Lung (tissue), 12 donors: Measurements from ENCODE around the gene LHPP. TPM values are rescaled to one million over a fixed set of nuclear protein-coding genes. Genes with fewer than 3 reads are reported as not detected.

Experiments
- ATAC-seq: fragments of 200-7000 bp; cut with Tn5 transposase; one replicate; pipeline ENCODE4 v1.9.1; 2020; ENCODE audit warnings: moderate number of reproducible peaks; ENCODE audit not compliant: insufficient read depth, low FRiP score
- DNase-seq, 3 donors: peaks; one replicate each; pipeline ENCODE4 v3.0.0-alpha.2; 2013 to 2017
- H3K27ac ChIP-seq, 2 donors: one replicate each; pipeline ENCODE4 v1.5.1; 2013; ENCODE audit warnings: mild to moderate bottlenecking in 2 of 2, moderate library complexity in 2 of 2, control low read depth in 1 of 2, inconsistent platforms in 1 of 2, low read depth in 1 of 2, low read length in 1 of 2
- H3K27me3 ChIP-seq, 3 donors: one replicate each; pipeline ENCODE4 v1.5.1; 2013; ENCODE audit warnings: low read length in 2 of 3; ENCODE audit not compliant: control insufficient read depth in 3 of 3, insufficient read depth in 3 of 3
- H3K36me3 ChIP-seq, 4 donors: one replicate each; pipeline ENCODE4 v1.5.1; 2013; ENCODE audit warnings: low read length in 4 of 4, mild to moderate bottlenecking in 1 of 4, moderate library complexity in 1 of 4; ENCODE audit not compliant: control insufficient read depth in 4 of 4, insufficient read depth in 4 of 4
- H3K4me1 ChIP-seq, 5 donors: one replicate each; pipeline ENCODE4 v1.5.1; 2013; ENCODE audit warnings: low read length in 5 of 5, mild to moderate bottlenecking in 2 of 5, moderate library complexity in 1 of 5; ENCODE audit not compliant: control insufficient read depth in 5 of 5, insufficient read depth in 5 of 5
- H3K4me3 ChIP-seq: one replicate; pipeline ENCODE4 v1.5.1; 2013; ENCODE audit warnings: mild to moderate bottlenecking, control low read depth, moderate library complexity
- H3K9ac ChIP-seq, 2 donors: one replicate each; pipeline ENCODE4 v1.5.1; 2013; ENCODE audit warnings: low read length in 2 of 2, control low read depth in 1 of 2; ENCODE audit not compliant: insufficient read depth in 1 of 2
- H3K9me3 ChIP-seq, 4 donors: one replicate each; pipeline ENCODE4 v1.5.1; 2013; ENCODE audit warnings: low read length in 3 of 4, mild to moderate bottlenecking in 1 of 4, moderate library complexity in 1 of 4; ENCODE audit not compliant: control insufficient read depth in 4 of 4, insufficient read depth in 3 of 4
- WGBS, 2 donors: extraction: QIAGEN DNeasy Blood & Tissue Kit; methylation state at CpG; one replicate each; pipeline ENCODE4 v1.1.7; 2013; 5-methylcytosine and 5-hydroxymethylcytosine counted together
- polyA plus RNA-seq, 2 donors: library from polyadenylated mRNA; stranded (reverse); fragments of 200-250 nt; gene quantifications; one replicate each; pipeline ENCODE4 v1.2.1, GENCODE V29; 2013
- total RNA-seq, 2 donors: library from RNA; depleted of rRNA in 1 of 2; stranded (reverse); fragments of >200 nt in 1 of 2; gene quantifications; one replicate each; pipeline ENCODE4 v1.2.1, GENCODE V29; 2014 to 2021
- TF ChIP-seq, protein P1 (sequence below): IDR thresholded peaks from 2 replicates; pipeline ENCODE4 v1.5.1; 2012; ENCODE audit warnings: mild to moderate bottlenecking; ENCODE audit errors: control extremely low read depth, extremely low read depth
- donor health status: control.
- donor health status: control.
- donor health status: Bipolar disorder and iron deficiency.
- donor health status: healthy.
- donor health status: DM: yes; HTN: yes; CAD: no.

Gene LHPP
- total and polyA plus RNA-seq, 4 donors = 7.1 to 18.6 (median 14.8) TPM

DNA sequence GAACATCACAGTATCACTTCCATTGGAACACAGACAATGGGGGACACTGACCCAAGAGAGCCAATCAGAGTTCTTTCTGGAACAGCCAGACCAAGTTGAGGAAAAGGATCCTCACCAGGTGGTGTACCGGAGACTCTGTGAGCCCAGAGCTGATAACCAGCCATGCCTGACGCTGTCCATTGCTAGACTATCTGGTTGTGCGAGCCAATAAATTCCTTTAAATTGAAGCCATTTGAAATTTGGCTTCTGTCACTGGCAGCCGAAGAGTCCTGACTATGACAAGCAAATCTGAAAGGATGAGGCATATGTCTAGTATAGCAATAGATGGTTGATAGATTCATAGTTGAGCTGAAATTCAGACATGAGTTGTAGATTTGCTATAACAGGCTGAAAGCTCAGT is 3.1 kb upstream of the LHPP start:
- Histone ChIP-seq H3K9ac (no peak overlapping the region), H3K9me3 (no peaks in the 10 kb centered on the region), H3K27ac (no peak overlapping the region), H3K4me1 (peaks cover 0 to 4% (median 0%) of the 10 kb centered on the region in 5 donors), H3K4me3 (no peak overlapping the region), H3K27me3 (peaks cover 3 to 30% (median 27%) of the 10 kb centered on the region in 3 donors), H3K36me3 (no peaks in the 10 kb centered on the region)
- no peak for ATAC-seq
- TF ChIP-seq, protein P1, sequence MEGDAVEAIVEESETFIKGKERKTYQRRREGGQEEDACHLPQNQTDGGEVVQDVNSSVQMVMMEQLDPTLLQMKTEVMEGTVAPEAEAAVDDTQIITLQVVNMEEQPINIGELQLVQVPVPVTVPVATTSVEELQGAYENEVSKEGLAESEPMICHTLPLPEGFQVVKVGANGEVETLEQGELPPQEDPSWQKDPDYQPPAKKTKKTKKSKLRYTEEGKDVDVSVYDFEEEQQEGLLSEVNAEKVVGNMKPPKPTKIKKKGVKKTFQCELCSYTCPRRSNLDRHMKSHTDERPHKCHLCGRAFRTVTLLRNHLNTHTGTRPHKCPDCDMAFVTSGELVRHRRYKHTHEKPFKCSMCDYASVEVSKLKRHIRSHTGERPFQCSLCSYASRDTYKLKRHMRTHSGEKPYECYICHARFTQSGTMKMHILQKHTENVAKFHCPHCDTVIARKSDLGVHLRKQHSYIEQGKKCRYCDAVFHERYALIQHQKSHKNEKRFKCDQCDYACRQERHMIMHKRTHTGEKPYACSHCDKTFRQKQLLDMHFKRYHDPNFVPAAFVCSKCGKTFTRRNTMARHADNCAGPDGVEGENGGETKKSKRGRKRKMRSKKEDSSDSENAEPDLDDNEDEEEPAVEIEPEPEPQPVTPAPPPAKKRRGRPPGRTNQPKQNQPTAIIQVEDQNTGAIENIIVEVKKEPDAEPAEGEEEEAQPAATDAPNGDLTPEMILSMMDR = no peak
- 94 to 96% methylated on average over 4 of the region's 4 CpGs for whole genome bisulfite sequencing, 2 donors
- DNase-seq = no peak

DNA sequence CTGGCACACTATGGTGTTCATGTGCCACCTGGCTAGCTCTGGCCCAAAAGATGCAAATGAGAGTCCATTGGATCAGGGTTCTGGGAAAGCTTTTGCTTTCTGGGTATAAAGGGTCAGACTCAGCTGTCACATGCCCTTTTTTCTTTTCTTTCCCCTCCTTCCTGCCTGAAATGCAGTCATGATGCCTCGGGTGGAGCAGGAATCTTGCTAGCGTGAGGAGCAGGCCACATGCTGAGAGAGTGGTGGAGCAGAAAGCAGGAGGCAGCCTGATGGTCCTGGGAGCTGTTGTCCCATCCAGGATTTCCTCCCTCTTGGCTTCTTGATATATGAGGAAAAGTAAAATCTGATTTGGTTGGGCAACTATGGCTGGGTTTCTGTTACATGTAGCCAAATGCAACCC is 2.7 kb upstream of the LHPP start:
- H3K27me3 ChIP-seq = peaks cover 3 to 26% (median 23%) of the 10 kb centered on the region in 3 donors
- no peak overlapping the region for H3K27ac ChIP-seq
- no peaks in the 10 kb centered on the region for H3K36me3 ChIP-seq
- H3K9ac ChIP-seq = no peak overlapping the region
- WGBS, 2 donors = 70 to 75% methylated on average over 2 of the region's 2 CpGs
- no peak for DNase-seq
- H3K9me3 ChIP-seq = no peaks in the 10 kb centered on the region
- peaks cover 0 to 4% (median 0%) of the 10 kb centered on the region in 5 donors for H3K4me1 ChIP-seq
- TF ChIP-seq, protein P1 = no peak
- H3K4me3 ChIP-seq = no peak overlapping the region
- ATAC-seq = no peak

GRCh38 chr10:124459395-124459794 is 2.2 kb upstream of the LHPP start:
- Histone ChIP-seq H3K9me3 (no peaks in the 10 kb centered on the region), H3K27me3 (peaks cover 3 to 21% (median 18%) of the 10 kb centered on the region in 3 donors), H3K27ac (no peak overlapping the region), H3K4me1 (peaks cover 0 to 4% (median 0%) of the 10 kb centered on the region in 5 donors), H3K36me3 (no peaks in the 10 kb centered on the region), H3K9ac (no peak overlapping the region), H3K4me3 (no peak overlapping the region)
- whole genome bisulfite sequencing, 2 donors = 62 to 71% methylated on average over 1 of the region's 1 CpG
- no peak for ATAC-seq
- TF ChIP-seq, protein P1 = no peak
- DNase-seq = no peak

DNA sequence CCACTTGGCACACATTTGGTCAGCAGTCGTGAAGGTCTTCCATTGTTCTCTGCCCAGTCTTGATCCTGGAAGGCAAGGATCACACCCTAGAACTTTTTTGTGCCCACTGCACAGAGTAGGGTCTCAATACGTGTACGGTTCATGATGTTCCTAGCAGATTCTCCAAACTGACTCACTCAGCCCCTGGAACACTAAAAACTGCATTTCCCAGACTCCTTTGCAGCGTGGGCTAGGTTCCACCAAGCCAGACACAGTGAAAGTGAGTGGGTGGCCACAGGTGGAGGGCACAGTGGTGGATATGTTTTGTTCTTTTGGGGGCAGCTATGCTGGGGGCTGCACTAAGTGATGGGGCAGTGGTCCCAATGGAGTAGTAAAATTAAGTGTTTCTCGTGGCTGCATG is 1.5 kb upstream of the LHPP start:
- DNase-seq (no peak), ATAC-seq (no peak)
- no peaks in the 10 kb centered on the region for H3K9me3 ChIP-seq
- WGBS, 2 donors = 71 to 91% methylated on average over 5 of the region's 5 CpGs
- H3K27me3 ChIP-seq = peaks cover 3 to 15% (median 12%) of the 10 kb centered on the region in 3 donors
- TF ChIP-seq, protein P1 = no peak
- no peaks in the 10 kb centered on the region for H3K36me3 ChIP-seq
- H3K4me1 ChIP-seq = peaks cover 0 to 6% (median 2%) of the 10 kb centered on the region in 5 donors
- no peak overlapping the region for H3K4me3 ChIP-seq
- no peak overlapping the region for H3K27ac ChIP-seq
- H3K9ac ChIP-seq = no peak overlapping the region
